HG03103 (cell line): ENCODE results near the gene SCNN1A.

Experiments used
- ATAC-seq: cut with Tn5 transposase; IDR thresholded peaks from one replicate; pipeline ENCODE4 v1.9.1; 2021; ENCODE audit warnings: low read depth; ENCODE audit not compliant: unreplicated experiment

SCNN1A gene

DNA sequence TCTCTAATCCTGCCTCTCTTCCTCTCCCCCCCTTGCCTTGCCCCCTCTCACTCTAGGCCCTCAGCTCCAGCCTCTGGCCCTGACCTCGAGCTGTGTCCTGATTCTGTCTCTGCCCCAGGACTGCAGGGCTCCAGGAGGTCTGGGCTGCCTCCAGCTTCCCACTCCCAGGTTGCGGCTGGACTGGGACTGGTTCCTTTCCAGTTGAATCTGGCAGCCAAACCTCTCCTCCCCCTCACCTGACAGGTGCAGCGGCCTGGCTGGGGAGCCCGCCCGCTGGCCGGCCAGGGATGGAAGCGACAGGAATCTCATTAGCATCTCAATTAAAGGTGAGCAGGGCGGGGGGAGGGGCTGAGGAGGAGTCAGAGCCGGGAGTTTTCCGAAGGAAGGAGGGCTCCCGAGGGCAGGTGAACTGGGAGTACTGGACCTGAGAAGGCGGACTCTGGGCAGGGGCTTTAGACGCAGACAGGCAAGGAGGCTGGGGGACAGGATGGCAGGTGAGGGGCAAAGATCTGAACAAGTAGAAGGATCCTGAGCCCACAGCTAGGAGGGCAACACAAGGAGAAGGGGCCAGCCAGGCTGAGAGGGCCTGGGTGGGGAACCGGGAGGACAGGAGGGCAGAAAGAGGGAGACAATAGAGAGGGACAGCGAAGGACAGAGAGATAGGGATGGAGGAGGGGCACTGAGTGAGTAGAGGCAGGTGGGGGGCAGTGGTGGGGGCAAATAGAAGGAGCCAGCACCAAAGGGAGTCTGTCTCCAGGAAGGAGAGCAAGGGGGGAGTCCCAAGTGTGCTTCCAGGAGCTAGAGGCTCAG lies at the start of gene SCNN1A:
Gene SCNN1A (minus strand): TSS at position 295 of the 810 bp plus-strand sequence. CDS start 780 bp downstream, outside the sequence.
- no peak for ATAC-seq

DNA sequence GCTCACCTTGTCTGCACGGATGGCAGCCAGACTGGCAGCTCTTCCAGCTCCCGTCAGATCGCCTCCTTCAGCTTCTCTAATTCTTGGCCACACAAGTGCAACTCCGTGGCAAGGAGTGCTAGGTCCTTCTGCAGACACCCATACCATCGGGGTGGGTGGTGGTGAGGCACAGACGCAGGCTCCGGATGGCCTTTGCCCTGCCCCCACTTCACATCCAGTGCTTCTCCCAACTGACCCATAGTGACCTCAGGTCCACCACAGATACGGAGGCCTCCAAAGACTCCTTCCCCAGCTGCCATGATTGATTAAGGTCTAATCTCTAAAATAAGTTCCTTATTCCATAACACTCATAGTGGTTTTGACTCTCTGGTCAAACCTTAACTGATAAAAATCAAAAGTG lies 49.5 kb upstream of the SCNN1A start:
- ATAC-seq = no peak

DNA sequence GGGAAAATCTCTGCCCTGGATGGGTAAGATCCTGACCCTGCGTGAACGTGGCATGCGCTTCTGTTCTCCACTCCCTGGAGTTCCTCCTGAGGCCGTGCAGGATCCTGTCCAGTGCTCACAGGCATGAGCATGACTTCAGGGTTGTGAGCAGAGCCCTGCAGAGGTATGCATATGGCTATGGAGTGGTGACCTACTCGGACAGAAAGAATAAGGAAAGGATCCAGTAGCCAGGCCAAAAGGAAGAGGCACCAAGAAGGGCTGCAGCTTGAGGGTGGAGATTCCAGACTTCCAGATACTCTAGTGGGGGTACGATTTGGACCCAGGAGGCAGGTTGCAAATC lies 48.6 kb upstream of the SCNN1A start:
- no peak for ATAC-seq

DNA sequence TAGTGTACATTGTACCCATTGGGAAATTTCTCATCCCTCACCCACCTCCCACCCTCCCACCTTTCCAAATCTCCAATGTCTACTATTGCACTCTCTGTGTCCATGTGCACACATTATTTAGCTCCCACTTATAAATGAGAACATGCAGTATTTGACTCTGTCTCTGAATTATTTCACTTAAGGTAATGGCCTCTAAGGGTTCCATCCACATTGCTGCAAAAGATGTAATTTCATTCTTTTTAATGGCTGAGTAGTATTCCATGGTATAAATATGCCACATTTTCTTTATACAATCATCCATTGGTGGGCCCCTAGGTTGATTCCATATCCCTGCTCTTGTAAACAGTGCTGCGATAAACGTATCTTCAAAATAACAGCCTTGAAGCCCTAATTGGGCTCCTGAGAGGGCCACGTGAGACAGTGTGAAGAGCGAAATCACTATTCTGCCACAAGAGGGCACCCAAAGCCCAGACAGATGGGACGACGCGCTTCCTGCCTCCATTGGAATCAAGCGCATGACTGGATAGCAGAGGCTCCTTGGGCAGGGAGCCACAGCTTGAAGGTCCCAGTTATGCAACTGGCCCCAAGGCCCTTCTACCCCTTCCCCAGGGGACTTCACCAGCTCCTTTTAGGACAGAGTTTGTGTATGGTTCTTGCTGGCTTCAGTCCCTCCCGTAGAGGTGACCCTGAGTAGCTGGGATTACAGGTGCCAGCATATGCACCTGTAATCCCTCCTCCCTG lies 48.1 kb upstream of the SCNN1A start:
- ATAC-seq = no peak

DNA sequence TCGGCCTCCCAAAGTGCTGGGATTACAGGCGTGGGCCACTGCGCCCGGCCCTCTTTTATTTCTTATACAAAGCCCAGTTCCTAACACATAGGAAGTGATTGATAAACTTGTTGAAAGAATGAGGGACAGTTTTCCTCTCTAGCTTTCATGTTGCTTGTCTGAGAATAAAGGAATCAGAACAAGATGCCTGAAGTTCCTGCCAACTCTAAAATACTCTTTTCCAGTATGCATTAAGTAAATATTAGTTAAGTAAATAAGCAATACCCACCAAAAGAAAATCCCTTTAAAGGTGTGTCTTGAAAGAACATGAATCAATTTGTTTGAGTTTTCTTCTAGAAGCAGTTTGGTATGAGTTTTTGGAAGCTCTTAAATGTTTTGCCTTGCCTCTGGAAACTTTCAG lies 45.0 kb upstream of the SCNN1A start:
- ATAC-seq = no peak

DNA sequence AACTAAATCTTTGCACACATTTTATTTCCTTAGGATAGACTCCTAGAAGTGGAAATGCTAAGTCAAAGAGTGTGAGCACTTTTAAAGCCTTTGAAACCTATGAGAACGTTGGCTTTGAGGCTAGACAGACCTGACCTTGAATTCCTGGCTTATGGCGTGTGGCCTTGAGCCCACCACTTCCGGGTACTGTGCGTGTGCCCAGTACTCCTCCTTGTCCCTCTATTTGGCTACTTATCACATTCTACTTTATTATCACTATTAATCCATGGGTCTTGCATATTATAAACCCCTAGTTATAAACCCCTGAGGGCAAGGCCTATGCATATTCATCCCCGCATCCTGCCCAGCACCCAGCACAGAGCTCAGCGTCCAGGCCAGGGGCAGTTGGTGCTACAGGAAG lies 43.4 kb upstream of the SCNN1A start:
- no peak for ATAC-seq

DNA sequence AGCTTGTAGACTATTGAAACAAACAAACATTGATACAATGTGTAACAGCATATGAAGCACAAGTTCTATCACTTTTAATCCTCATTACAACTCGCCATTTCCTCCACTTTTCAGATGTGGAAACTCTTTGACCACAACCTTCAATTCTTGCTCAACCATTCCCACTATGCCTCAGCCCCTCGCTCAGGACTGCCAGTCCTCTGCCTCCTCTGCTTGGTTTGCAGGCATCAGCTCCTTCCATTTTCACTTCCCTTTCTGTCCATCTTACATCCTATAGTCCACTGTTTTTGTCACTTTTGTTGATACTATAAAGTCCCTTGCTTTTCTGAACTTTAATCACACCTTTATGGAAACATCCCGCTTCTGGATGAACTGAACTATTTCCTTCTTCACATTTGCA lies 41.2 kb upstream of the SCNN1A start:
- ATAC-seq = no peak

DNA sequence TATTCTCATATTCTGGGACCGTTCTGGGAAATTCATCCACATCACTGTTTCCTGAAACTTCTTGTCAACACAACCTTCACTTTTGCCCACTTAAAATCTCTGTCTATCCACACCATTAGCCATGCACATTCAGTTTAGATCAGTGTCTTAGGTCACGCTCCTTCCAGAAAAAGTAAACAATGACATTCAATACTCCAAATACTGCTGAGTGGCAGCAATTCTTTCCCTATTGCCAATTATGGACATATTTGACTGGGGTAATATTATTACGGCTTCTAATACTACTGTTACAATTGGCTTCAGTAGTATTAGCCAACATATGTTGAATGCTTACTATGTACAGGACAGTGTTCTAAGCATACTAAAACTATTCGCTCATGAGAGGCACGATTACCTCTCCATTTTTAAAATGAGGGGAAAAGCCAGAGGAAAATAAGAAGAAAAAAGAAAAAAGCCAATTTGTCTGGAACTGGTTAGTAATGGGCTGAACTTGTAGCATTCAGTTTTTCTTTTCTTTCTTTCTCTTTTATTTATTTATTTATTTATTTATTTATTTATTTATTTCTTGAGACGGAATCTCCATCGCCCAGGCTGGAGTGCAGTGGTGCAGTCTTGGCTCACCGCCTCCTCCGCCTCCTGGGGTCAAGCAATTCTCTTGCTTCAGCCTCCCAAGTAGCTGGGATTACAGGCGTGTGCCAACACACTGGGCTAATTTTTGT lies 32.0 kb upstream of the SCNN1A start:
- ATAC-seq = no peak

DNA sequence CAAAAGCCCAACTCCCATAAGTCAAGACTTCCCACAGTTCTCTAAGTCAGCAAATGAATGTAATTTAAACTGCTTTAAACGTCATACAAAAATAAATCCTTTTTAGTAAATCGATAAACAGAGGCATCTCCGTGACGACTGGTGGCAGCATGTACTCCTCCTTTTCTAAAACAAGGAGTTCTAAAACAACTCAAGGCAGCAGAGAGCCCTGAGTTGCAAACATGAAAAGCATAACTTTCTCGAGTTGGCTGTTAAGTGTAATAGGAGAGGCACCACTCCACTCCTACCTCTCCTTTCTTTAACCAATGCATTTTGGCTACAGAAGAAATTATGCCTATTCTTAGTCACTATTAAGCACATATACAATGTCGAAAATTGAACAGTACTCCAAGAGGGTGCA lies 30.6 kb upstream of the SCNN1A start:
- no peak for ATAC-seq

DNA sequence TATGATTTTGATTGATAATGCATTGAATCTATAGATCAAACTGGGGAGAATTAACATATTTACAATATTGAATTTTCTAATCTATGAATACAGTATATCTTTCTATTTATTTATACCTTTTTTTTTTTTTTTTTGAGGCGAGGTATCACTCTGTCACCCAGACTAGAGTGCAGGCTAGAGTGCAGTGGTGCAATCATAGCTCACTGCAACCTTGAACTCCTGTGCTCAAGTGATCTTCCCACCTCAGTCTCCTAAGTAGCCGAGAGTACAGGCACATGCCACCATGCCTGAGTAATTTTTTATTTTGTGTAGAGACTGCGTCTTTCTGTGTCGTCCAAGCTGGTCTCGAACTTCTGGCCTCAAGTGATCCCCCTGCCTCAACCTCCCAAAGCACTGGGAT lies 29.0 kb upstream of the SCNN1A start:
- ATAC-seq = no peak

DNA sequence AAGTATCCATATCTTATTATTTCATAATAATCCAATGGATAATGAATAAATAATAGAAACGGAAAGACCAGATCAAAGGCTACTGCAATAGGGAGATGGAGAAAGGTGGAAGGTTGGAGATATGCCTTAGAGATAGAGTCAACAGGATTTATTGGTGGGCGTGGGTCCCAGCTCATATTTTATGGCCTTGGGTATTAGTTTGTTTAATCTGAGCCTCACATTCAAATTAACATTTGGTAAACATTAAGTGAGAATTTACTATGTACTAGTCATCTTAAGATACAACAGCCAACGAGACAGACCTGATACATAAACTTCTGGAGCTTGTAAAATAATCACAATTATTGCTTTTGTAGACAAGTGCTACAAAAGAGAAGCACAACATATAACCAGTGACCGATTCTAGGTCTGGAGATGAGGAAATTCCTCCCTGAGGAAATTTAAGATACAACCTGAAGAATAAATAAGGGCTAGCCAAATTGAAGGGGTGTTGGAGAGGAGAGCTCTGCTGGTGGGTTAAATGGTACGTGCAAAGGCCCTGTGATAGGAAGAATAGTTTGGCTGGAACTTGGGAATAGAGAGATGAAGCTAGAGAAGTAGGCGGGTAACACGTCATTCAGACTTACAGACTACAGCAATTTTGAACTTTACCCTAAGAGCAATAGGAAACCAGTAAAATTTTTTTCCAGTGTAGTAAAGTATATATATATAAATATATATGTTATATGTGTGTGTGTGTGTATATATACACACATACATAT lies 24.7 kb upstream of the SCNN1A start:
- ATAC-seq = no peak

DNA sequence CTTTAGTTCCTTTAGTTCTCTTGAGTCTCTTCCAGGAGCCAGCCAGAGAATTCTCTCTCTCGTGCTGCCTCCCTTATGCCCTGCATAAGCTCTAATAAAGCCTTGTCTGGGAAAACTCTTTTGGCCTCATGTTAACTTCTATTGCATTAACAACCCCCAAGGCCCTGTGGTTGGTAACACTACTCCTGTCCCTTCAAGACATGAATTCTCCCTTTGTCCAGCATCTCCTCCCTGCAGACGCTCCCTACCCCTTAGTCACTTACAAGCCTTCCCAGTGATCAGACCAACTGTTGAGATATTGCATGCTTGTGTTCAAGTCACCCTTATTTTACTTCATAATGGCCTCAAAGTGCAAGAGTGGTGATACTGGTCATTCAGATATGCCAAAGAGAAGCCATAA lies 20.7 kb upstream of the SCNN1A start:
- no peak for ATAC-seq

DNA sequence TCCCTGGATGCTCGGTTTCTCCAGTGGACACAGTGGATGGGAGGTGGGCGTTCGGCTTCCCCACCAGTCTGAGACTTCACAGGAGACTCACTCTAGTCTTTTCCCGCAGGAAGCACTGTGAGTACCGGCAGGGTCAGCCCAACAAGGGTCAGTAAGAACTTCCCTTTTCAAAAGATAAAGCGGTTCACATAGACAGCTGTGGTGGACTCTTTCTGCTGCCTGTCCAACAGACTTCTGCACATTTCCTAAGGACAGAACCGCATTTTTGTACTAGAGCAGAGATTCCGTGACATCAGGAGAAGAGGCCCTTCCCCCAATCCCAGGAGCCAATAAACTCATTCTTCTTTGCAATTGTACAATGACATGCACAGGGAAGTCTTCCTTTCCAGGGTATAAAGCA lies 19.0 kb upstream of the SCNN1A start:
- no peak for ATAC-seq

DNA sequence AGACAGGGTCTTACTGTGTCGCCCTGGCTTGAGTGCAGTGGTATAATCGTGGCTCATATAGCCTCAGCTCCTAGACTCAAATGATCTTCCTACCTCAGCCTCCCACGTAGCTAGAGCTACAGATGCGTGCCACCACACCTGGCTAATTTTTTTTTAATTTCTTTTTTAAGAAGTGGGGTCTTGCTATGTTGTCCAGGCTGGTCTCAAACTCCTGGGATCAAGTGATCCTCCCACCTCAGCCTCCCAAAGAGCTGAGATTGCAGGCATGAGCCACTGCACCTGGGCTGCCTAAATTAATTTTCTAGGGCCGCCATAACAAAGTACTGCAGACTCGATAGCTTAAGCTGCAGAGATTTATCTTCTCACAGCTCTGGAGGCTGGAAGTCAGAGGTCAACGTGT lies 17.7 kb upstream of the SCNN1A start:
- ATAC-seq = no peak

DNA sequence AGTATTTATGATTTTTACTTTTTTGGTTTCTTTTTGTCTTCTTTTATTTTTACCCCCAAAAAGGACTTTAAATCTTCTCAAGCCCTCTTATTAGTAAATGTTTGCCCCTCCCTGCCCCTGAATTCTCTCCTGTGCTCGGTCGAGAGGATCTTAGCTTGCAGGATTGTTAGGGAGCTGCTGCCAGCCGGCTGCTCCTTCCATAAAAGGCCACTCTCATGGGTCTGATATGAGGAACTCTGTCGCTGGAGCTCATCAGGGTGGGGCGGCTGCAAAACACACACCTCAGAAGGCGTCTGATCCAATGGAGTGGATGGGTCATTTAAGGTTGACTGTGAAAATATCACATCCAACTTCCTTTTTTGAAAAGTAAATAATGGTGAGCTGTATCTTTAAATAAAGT lies 17.1 kb upstream of the SCNN1A start:
- no peak for ATAC-seq

DNA sequence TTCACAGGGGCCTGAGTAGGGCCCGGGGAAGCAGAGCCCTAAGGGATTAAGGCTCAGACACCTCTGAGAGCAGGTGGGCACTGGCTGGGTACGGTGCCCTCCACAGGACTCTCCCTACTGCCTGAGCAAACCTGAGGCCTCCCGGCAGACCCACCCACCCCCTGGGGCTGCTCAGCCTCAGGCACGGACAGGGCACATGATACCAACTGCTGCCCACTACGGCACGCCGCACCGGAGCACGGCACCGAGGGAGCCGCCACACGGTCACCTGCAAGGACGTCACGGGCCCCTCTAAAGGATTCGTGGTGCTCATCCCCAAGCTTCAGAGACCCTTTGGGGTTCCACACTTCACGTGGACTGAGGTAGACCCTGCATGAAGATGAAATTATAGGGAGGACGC lies 15.7 kb upstream of the SCNN1A start:
- no peak for ATAC-seq

DNA sequence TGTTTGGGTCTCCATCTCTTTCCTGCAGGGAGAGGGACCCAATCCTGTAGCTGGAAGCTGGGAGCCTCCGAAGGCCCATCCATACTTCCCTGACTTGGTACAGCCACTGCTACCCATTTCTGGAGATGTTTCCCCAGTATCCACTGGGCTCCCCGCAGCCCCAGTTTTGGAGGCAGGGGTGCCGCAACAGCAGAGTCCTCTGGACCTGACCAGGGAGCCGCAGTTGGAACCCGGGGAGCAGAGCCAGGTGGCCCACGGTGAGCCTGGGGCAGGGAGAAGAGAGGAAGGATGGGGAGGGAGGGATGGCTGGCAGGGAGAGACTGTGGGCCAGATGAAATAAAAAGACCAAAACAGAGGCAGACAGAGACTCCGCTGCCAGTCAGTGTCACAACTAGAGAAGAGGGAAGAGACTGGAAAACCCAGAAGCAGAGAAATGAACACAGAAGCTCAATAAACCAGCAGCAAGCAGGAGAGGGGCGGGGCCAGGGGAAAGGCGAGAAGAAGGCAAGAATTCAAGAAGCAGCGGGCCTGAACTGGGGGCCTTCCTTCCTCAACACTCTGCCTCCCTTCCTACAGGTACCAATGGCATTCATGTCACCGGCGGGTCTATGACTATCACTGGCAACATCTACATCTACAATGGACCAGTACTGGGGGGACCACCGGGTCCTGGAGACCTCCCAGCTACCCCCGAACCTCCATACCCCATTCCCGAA lies 14.9 kb upstream of the SCNN1A start:
- ATAC-seq = no peak

DNA sequence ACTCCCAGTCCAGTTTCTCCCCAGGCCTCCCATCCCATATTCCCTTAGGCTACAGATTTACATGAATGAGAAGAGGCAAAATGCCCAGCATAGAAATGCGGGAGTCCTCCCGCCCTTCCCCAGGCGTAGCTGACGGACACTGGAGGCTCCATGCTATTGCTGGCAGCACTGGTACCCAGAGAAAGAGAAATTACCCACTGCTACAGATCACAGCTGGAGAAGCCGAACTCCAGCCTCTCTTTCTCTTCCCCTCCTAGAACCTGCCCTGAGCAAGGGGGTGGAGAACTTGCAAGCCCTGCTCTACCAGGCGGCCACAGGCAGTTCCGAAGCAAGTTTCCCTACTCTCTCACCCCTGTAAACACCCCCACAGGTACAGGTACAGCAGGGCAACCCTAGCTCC lies 12.2 kb upstream of the SCNN1A start:
- no peak for ATAC-seq

DNA sequence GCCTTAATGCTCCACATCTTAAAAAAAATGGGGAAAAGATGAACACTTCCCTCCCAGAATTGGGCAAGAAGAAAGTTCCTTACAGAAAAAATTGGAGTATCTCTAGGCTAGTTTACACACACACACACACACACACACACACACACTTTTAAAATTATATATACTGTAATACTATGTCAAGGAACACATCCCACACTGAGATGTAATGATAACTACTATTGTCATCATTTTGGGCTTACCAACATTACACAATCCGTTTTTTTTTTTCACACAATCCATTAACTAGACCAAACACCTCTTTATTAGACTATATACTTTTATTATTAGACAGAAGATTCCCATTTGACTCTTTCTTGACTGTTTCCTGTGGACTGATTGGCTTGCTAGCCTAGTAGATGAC lies 11.1 kb upstream of the SCNN1A start:
- no peak for ATAC-seq

DNA sequence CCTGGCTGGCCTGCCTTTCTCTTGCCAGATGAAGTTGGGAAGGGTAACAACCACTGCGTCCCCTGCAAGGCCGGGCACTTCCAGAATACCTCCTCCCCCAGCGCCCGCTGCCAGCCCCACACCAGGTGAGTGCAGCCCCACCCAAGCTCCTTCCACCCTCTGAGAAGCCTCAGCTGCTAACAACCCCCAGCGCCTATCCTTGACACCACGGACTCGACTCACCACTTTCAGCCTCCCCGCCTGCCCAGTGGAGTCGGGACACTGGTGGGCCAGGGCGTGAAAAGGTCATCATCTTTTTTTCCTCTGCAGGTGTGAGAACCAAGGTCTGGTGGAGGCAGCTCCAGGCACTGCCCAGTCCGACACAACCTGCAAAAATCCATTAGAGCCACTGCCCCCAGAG lies 10.7 kb upstream of the SCNN1A start:
- ATAC-seq = no peak
